B cell (primary cell): Measurements from ENCODE around the gene TDRD12. TPM values are rescaled to one million over a fixed set of nuclear protein-coding genes. Genes with fewer than 3 reads are reported as not detected.

Source experiments
- ATAC-seq: fragments of 200-7000 bp; cut with Tn5 transposase; one replicate; pipeline ENCODE4 v1.10.0; 2021; ENCODE audit warnings: low read depth, mild to moderate bottlenecking, moderate number of reproducible peaks, moderate library complexity
- CTCF ChIA-PET: fragments of 350-600 bp; sonication (Branson Sonifier 250); formaldehyde crosslinking; loops from one replicate; lab custom pipeline; 2021; ENCODE audit warnings: antibody characterized with exemption, inconsistent platforms; lab: Charles Lee
- POLR2A ChIA-PET: fragments of 350-600 bp; sonication (Branson Sonifier 250); formaldehyde crosslinking; loops from one replicate; lab custom pipeline; 2021; ENCODE audit warnings: antibody characterized with exemption; lab: Charles Lee
- DNase-seq: peaks from one replicate; pipeline ENCODE4 v3.0.0; 2013
- H2AFZ ChIP-seq: 2 replicates; pipeline ENCODE4 v1.6.1; 2012; ENCODE audit warnings: mild to moderate bottlenecking, low read depth, low read length; ENCODE audit not compliant: insufficient read depth, poor library complexity, severe bottlenecking
- H3K27ac ChIP-seq, 2 donors: 1 replicate in 1 of 2; 2 replicates in 1 of 2; pipeline ENCODE4 v1.5.1; 2012 to 2013; ENCODE audit warnings: low read length in 2 of 2, mild to moderate bottlenecking in 2 of 2, moderate library complexity in 1 of 2
- H3K27me3 ChIP-seq, 4 experiments: fragments of 200-600 bp in 1 of 4; sonication (generic) in 1 of 4; replicated peaks in 1 of 4; 1 replicate in 2 of 4; 2 replicates in 2 of 4; pipeline versions ENCODE4 v1.6.1 to v1.7.0; 2013 to 2016; ENCODE audit warnings: low read length in 3 of 4, mild to moderate bottlenecking in 2 of 4, mixed read lengths in 1 of 4, moderate library complexity in 1 of 4; ENCODE audit not compliant: insufficient read depth in 4 of 4, control insufficient read depth in 3 of 4; ENCODE audit errors: control extremely low read depth in 1 of 4
- H3K36me3 ChIP-seq, 2 experiments: replicated peaks in 1 of 2; 1 replicate in 1 of 2; 2 replicates in 1 of 2; pipeline versions ENCODE4 v1.6.1 to v1.7.1; 2013; ENCODE audit warnings: low read length in 1 of 2; ENCODE audit not compliant: insufficient read depth in 2 of 2, control insufficient read depth in 1 of 2; ENCODE audit errors: control extremely low read depth in 1 of 2, extremely low read depth in 1 of 2
- H3K4me1 ChIP-seq, 2 donors: fragments of 200-600 bp in 1 of 2; sonication (generic) in 1 of 2; 1 replicate in 1 of 2; 2 replicates in 1 of 2; pipeline versions ENCODE4 v1.5.1 to v1.6.1; 2013 to 2017; ENCODE audit warnings: low read length in 2 of 2; ENCODE audit not compliant: control insufficient read depth in 2 of 2, insufficient read depth in 2 of 2
- H3K4me2 ChIP-seq: replicated peaks from 2 replicates; pipeline ENCODE3; 2012; ENCODE audit warnings: mild to moderate bottlenecking, low read depth, low read length; ENCODE audit not compliant: poor library complexity, severe bottlenecking
- H3K4me3 ChIP-seq, 5 experiments: fragments of 200-600 bp in 1 of 5; sonication (generic) in 1 of 5; 1 replicate in 3 of 5; 2 replicates in 2 of 5; pipeline versions ENCODE4 v1.5.1 to v1.7.0; 2011 to 2016; ENCODE audit warnings: low read length in 4 of 5, mild to moderate bottlenecking in 4 of 5, low read depth in 2 of 5, control low read depth in 1 of 5, moderate library complexity in 1 of 5; ENCODE audit not compliant: insufficient read depth in 1 of 5; ENCODE audit errors: control extremely low read depth in 1 of 5, extremely low read depth in 1 of 5
- H3K79me2 ChIP-seq: fragments of 200-600 bp; sonication (generic); one replicate; pipeline ENCODE4 v1.6.0; 2016; ENCODE audit warnings: low read length; ENCODE audit not compliant: control insufficient read depth, insufficient read depth
- H3K9ac ChIP-seq: fragments of 200-600 bp; sonication (generic); 2 replicates; pipeline ENCODE4 v1.6.1; 2017; ENCODE audit warnings: mild to moderate bottlenecking, low read length, moderate library complexity
- H3K9me3 ChIP-seq, 3 donors: one replicate each; pipeline versions ENCODE4 v1.6.1 to v1.7.1; 2013; ENCODE audit warnings: low read length in 2 of 3; ENCODE audit not compliant: control insufficient read depth in 2 of 3, insufficient read depth in 1 of 3; ENCODE audit errors: control extremely low read depth in 1 of 3
- H4K20me1 ChIP-seq: 2 replicates; pipeline ENCODE4 v1.6.0; 2012; ENCODE audit warnings: mild to moderate bottlenecking, low read length; ENCODE audit not compliant: insufficient read depth, control insufficient read depth, poor library complexity, severe bottlenecking
- H3K27ac Mint-ChIP-seq: one replicate; pipeline ENCODE4 v1.8.0; 2021; ENCODE audit warnings: mixed read lengths
- H3K27me3 Mint-ChIP-seq: one replicate; pipeline ENCODE4 v1.8.0; 2021; ENCODE audit warnings: mixed read lengths
- H3K4me1 Mint-ChIP-seq: one replicate; pipeline ENCODE4 v1.8.0; 2021; ENCODE audit warnings: mixed read lengths
- H3K4me3 Mint-ChIP-seq: one replicate; pipeline ENCODE4 v1.8.0; 2021; ENCODE audit warnings: mixed read lengths
- H3K9me3 Mint-ChIP-seq: one replicate; pipeline ENCODE4 v1.8.0; 2022; ENCODE audit warnings: mixed read lengths; ENCODE audit not compliant: insufficient read depth
- CTCF ChIP-seq: fragments of 200-600 bp; IDR thresholded peaks from one replicate; pipeline ENCODE4 v1.8.0; 2022; ENCODE audit warnings: antibody characterized with exemption, mild to moderate bottlenecking
- EZH2 ChIP-seq: IDR thresholded peaks from 2 replicates; pipeline ENCODE4 v1.6.1; 2012; ENCODE audit warnings: borderline replicate concordance, low read depth, mild to moderate bottlenecking, moderate library complexity, low read length; ENCODE audit not compliant: insufficient read depth, poor library complexity, severe bottlenecking
- WGBS: methylation state at CpG from one replicate; pipeline ENCODE4 v1.1.5; 2013; ENCODE audit warnings: missing lambda C conversion rate; ENCODE audit not compliant: insufficient coverage; 5-methylcytosine and 5-hydroxymethylcytosine counted together
- intact Hi-C: fragments of 100-400 bp; cut with micrococcal nuclease; formaldehyde crosslinking; loops from one replicate; pipeline ENCODE4 v1.10.0; 2022
- polyA plus RNA-seq: library from polyadenylated mRNA; depleted of rRNA; stranded (reverse); fragments of >200 nt; gene quantifications from 2 replicates; pipeline ENCODE4 v1.2.3, GENCODE V29; 2012
- total RNA-seq, 2 donors: library from RNA; stranded (reverse); fragments of 120-200 nt in 1 of 2; gene quantifications; 1 replicate in 1 of 2; 2 replicates in 1 of 2; pipeline versions ENCODE4 v1.2.3 to v1.2.4, GENCODE V29; 2013 to 2022

The TDRD12 gene
- total and polyA plus RNA-seq, 2 donors (not counting 1 experiment from before 2014, with no cell fraction given): 0.30 to 1.1 TPM

DNA sequence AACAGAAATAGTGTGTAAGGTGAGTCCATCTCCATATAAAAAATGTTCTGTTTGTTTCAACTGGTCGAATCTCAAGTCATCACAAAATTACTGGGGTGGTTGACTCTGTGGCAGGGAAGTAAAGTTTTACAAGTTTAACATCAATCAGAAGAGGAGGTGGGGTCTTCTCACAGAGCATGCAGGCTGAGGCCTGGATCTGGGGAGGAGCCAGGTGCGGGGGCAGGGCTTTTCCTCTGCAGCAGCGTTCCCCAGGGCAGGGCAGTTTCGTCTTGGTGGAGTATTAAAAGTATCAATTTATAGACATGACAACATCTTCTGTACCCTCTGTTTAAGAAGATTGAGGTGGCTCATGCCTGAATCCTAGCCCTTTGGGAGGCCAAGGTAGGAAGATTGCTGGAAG lies 81.2 kb downstream of the TDRD12 start:
- no peaks in the 10 kb centered on the region for H3K4me1 ChIP-seq
- Mint-ChIP-seq H3K4me3 (no peak overlapping the region), H3K4me1 (no peaks in the 10 kb centered on the region), H3K9me3 (no peaks in the 10 kb centered on the region), H3K27ac (no peak overlapping the region), H3K27me3 (peaks cover 6% of the 10 kb centered on the region)
- H3K27me3 ChIP-seq: no peaks in the 10 kb centered on the region
- intact Hi-C loops: no loop called here
- no peak overlapping the region for H3K4me3 ChIP-seq
- ATAC-seq: no peak
- WGBS: 100% methylated on average over 1 of the region's 4 CpGs
- H2AFZ ChIP-seq: no peak overlapping the region
- no peaks in the 10 kb centered on the region for H3K36me3 ChIP-seq
- H3K27ac ChIP-seq: no peak overlapping the region
- TF ChIP-seq EZH2 (no peak), CTCF (no peak)
- H3K9me3 ChIP-seq: no peaks in the 10 kb centered on the region
- H3K79me2 ChIP-seq: no peaks in the 10 kb centered on the region
- H3K4me2 ChIP-seq: no peak overlapping the region
- CTCF ChIA-PET: no interaction called here
- POLR2A ChIA-PET: no interaction called here
- no peak overlapping the region for H3K9ac ChIP-seq
- H4K20me1 ChIP-seq: no peaks in the 10 kb centered on the region
- no peak for DNase-seq

GRCh38 chr19:32802840-32803239 lies 83.3 kb downstream of the TDRD12 start:
- no peaks in the 10 kb centered on the region for H3K9me3 ChIP-seq
- CTCF ChIA-PET: no interaction called here
- 97% methylated on average over 12 of the region's 12 CpGs for WGBS
- H2AFZ ChIP-seq: no peak overlapping the region
- no peak overlapping the region for H3K4me2 ChIP-seq
- H3K27me3 ChIP-seq: no peaks in the 10 kb centered on the region
- intact Hi-C loops: no loop called here
- no peaks in the 10 kb centered on the region for H4K20me1 ChIP-seq
- H3K4me1 ChIP-seq: no peaks in the 10 kb centered on the region
- Mint-ChIP-seq H3K9me3 (no peaks in the 10 kb centered on the region), H3K4me3 (no peak overlapping the region), H3K27me3 (peaks cover 6% of the 10 kb centered on the region), H3K27ac (no peak overlapping the region), H3K4me1 (no peaks in the 10 kb centered on the region)
- no peaks in the 10 kb centered on the region for H3K36me3 ChIP-seq
- TF ChIP-seq CTCF (no peak), EZH2 (no peak)
- no peak overlapping the region for H3K9ac ChIP-seq
- ATAC-seq: no peak
- H3K27ac ChIP-seq: no peak overlapping the region
- H3K4me3 ChIP-seq: no peak overlapping the region
- H3K79me2 ChIP-seq: no peaks in the 10 kb centered on the region
- POLR2A ChIA-PET: no interaction called here
- DNase-seq: no peak
